GM08714 (cell line): ENCODE results near the gene ALK.

ENCODE experiments used
- H3K4me3 ChIP-seq: fragments of 200-500 bp; sonication (Bioruptor generic); 2 replicates; pipeline ENCODE4 v1.5.1; 2014; ENCODE audit warnings: mild to moderate bottlenecking, low read length, inconsistent platforms
- ZNF274 ChIP-seq: IDR thresholded peaks from 2 replicates; pipeline ENCODE4 v1.6.1; 2012; ENCODE audit warnings: mild to moderate bottlenecking, low read depth, low read length

The ALK gene

GRCh38 chr2:29921560-29921915 lies at the start of gene ALK:
Gene ALK (minus strand): TSS chr2:29921586. CDS start chr2:29920659, 927 bp downstream.
- TF ChIP-seq ZNF274, result no peak
- H3K4me3 ChIP-seq, result no peak within 1 kb of the TSS

- H3K4me3 ChIP-seq, result no peak overlapping the region
- TF ChIP-seq ZNF274, result no peak
Observed at GRCh38 chr2:29966266-29966665, 44.9 kb upstream of the ALK start.

- TF ChIP-seq ZNF274, result no peak
- no peak overlapping the region for H3K4me3 ChIP-seq
Observed at GRCh38 chr2:29963972-29964570, 42.7 kb upstream of the ALK start.

GRCh38 chr2:29962922-29963321 lies 41.5 kb upstream of the ALK start:
- H3K4me3 ChIP-seq, result no peak overlapping the region
- no peak for TF ChIP-seq ZNF274

GRCh38 chr2:29954316-29954715 lies 32.9 kb upstream of the ALK start:
- no peak overlapping the region for H3K4me3 ChIP-seq
- TF ChIP-seq ZNF274, result no peak

GRCh38 chr2:29952973-29953372 lies 31.6 kb upstream of the ALK start:
- TF ChIP-seq ZNF274, result no peak
- H3K4me3 ChIP-seq, result no peak overlapping the region

GRCh38 chr2:29951576-29951975 lies 30.2 kb upstream of the ALK start:
- no peak for TF ChIP-seq ZNF274
- no peak overlapping the region for H3K4me3 ChIP-seq

- no peak overlapping the region for H3K4me3 ChIP-seq
- no peak for TF ChIP-seq ZNF274
Observed at GRCh38 chr2:29950481-29950880, 29.1 kb upstream of the ALK start.

- no peak for TF ChIP-seq ZNF274
- H3K4me3 ChIP-seq, result no peak overlapping the region
Observed at GRCh38 chr2:29949042-29949441, 27.7 kb upstream of the ALK start.

GRCh38 chr2:29946505-29946904 lies 25.1 kb upstream of the ALK start:
- H3K4me3 ChIP-seq, result no peak overlapping the region
- TF ChIP-seq ZNF274, result no peak

- H3K4me3 ChIP-seq, result no peak overlapping the region
- TF ChIP-seq ZNF274, result no peak
Observed at GRCh38 chr2:29942711-29943110, 21.3 kb upstream of the ALK start.

GRCh38 chr2:29940706-29941105 lies 19.3 kb upstream of the ALK start:
- no peak for TF ChIP-seq ZNF274
- no peak overlapping the region for H3K4me3 ChIP-seq

- no peak overlapping the region for H3K4me3 ChIP-seq
- TF ChIP-seq ZNF274, result no peak
Observed at GRCh38 chr2:29936020-29936419, 14.6 kb upstream of the ALK start.

- TF ChIP-seq ZNF274, result no peak
- H3K4me3 ChIP-seq, result no peak overlapping the region
Observed at GRCh38 chr2:29931818-29932217, 10.4 kb upstream of the ALK start.

GRCh38 chr2:29923110-29923721 lies 1.8 kb upstream of the ALK start:
- H3K4me3 ChIP-seq, result no peak overlapping the region
- TF ChIP-seq ZNF274, result no peak

- no peak for TF ChIP-seq ZNF274
- H3K4me3 ChIP-seq, result no peak overlapping the region
Observed at GRCh38 chr2:29922605-29923004, 1.2 kb upstream of the ALK start.
